ENCODE data around the gene TM6SF1.
"Not testable (repeated sequence)": the region's sequence is repeated elsewhere in the genome, so short reads cannot be mapped to it uniquely, and the experiment has no call there.

TM6SF1 gene

GRCh38 chr15:83090465-83090864 lies 17.0 kb upstream of the TM6SF1 start:
- no peak for DNase-seq

- DNase-seq: not testable (repeated sequence)
These were observed 15.5 kb upstream of the TM6SF1 start for GRCh38 chr15:83091965-83092308.

GRCh38 chr15:83092309-83092976 lies 15.0 kb upstream of the TM6SF1 start:
- DNase-seq: peak; percentile 79

GRCh38 chr15:83094583-83094982 lies 12.9 kb upstream of the TM6SF1 start:
- DNase-seq: no peak

GRCh38 chr15:83098079-83098478 lies 9.4 kb upstream of the TM6SF1 start:
- DNase-seq: no peak

- no peak for DNase-seq
These were observed 8.2 kb upstream of the TM6SF1 start for GRCh38 chr15:83099290-83099689.

GRCh38 chr15:83100097-83100646 lies 7.3 kb upstream of the TM6SF1 start:
- no peak for DNase-seq

GRCh38 chr15:83102346-83102745 lies 5.1 kb upstream of the TM6SF1 start:
- DNase-seq: no peak

- no peak for DNase-seq
These were observed 3.3 kb upstream of the TM6SF1 start for GRCh38 chr15:83104141-83104540.

- no peak for DNase-seq
These were observed 2.0 kb upstream of the TM6SF1 start for GRCh38 chr15:83105440-83105839.

GRCh38 chr15:83107841-83108181 lies 366 bp downstream of the TM6SF1 start:
- no peak for DNase-seq

GRCh38 chr15:83108266-83109219 lies 1.1 kb downstream of the TM6SF1 start:
- peak; percentile 48 for DNase-seq

- no peak for DNase-seq
These were observed 2.1 kb downstream of the TM6SF1 start for GRCh38 chr15:83109532-83109931.

- DNase-seq: no peak
These were observed 2.9 kb downstream of the TM6SF1 start for GRCh38 chr15:83110381-83110780.

- DNase-seq: no peak
These were observed 3.7 kb downstream of the TM6SF1 start for GRCh38 chr15:83111149-83111548.

- DNase-seq: no peak
These were observed 4.9 kb downstream of the TM6SF1 start for GRCh38 chr15:83112233-83112955.

GRCh38 chr15:83112956-83113299 lies 5.5 kb downstream of the TM6SF1 start:
- no peak for DNase-seq

GRCh38 chr15:83113881-83114674 lies 6.6 kb downstream of the TM6SF1 start:
- DNase-seq: no peak

- DNase-seq: no peak
These were observed 7.4 kb downstream of the TM6SF1 start for GRCh38 chr15:83114856-83115255.

GRCh38 chr15:83115410-83115809 lies 8.0 kb downstream of the TM6SF1 start:
- no peak for DNase-seq

- no peak for DNase-seq
These were observed 8.6 kb downstream of the TM6SF1 start for GRCh38 chr15:83115831-83116565.

GRCh38 chr15:83118291-83118827 lies 10.9 kb downstream of the TM6SF1 start:
- no peak for DNase-seq

Data from NCI-H226 (cell line).